Stimulated activated CD4-positive, alpha-beta T cell treated with anti-CD3 and anti-CD28 coated beads, Interleukin-4, amount 100 ng/mL, for 48 hours (primary cell): Measurements from ENCODE around the gene KHSRP.
A peak's percentile ranks its signal among the peaks of the same experiment; 100 is the strongest.

Experiments used
- DNase-seq, 2 donors: peaks; one replicate each; pipeline ENCODE4 v3.0.0-alpha.2; 2020; ENCODE audit warnings: low read depth in 2 of 2

The KHSRP gene, protein sequence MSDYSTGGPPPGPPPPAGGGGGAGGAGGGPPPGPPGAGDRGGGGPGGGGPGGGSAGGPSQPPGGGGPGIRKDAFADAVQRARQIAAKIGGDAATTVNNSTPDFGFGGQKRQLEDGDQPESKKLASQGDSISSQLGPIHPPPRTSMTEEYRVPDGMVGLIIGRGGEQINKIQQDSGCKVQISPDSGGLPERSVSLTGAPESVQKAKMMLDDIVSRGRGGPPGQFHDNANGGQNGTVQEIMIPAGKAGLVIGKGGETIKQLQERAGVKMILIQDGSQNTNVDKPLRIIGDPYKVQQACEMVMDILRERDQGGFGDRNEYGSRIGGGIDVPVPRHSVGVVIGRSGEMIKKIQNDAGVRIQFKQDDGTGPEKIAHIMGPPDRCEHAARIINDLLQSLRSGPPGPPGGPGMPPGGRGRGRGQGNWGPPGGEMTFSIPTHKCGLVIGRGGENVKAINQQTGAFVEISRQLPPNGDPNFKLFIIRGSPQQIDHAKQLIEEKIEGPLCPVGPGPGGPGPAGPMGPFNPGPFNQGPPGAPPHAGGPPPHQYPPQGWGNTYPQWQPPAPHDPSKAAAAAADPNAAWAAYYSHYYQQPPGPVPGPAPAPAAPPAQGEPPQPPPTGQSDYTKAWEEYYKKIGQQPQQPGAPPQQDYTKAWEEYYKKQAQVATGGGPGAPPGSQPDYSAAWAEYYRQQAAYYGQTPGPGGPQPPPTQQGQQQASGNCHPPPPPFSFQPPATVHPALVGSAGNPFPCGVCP

DNA sequence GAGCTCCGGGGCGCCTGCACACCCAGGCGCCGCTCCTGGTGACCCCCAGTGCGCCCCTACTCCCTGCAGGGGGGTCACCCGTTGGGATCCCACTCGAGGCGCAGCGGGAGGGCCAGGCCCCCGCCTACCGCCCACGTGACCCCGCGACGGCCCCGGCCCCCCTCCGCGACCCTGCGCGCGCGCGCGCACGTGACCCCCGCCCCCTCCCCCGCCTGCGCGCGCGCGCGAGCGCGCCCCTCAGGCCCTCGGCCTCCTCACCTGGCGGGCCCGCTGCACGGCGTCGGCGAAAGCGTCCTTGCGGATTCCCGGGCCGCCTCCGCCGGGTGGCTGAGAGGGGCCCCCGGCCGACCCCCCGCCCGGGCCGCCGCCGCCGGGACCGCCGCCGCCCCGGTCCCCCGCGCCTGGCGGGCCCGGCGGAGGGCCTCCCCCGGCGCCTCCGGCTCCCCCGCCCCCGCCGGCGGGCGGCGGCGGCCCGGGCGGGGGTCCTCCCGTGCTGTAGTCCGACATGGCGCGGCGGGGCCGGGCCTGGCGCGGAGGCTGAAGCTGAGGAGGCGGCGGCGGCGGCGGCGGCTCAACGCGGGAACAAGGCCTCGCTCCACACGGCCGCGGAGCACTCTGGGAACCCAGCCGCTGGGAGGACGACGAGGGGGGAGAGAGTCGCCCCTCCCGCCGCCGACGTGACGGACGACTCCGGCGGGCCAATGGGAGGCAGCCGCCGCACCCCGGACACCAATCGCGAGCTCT is at the start of gene KHSRP:
Gene KHSRP, minus strand, starts transcription at position 617 of the 744 bp plus-strand sequence. Its CDS starts 110 bp downstream, at position 507.
- DNase-seq = peak in 1 of 2 donors; percentile 16

DNA sequence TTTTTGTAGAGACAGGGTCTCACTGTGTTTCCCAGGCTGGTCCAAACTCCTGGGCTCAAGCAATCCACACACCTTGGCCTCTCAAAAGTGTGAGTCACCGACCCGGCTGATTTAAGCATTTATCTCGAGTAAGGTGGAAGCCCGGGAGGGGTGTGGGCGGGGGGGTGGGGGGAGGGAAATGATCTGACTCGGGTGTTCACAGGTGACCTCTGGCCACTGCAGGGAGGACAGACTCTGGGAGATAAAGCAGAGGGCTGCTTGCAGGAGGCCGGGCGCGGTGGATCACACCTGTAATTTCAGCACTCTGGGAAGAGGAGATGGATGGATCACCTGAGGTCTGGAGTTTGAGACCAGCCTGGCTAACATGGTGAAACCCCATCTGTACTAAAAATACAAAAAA is 49.0 kb upstream of the KHSRP start:
- no peak for DNase-seq

DNA sequence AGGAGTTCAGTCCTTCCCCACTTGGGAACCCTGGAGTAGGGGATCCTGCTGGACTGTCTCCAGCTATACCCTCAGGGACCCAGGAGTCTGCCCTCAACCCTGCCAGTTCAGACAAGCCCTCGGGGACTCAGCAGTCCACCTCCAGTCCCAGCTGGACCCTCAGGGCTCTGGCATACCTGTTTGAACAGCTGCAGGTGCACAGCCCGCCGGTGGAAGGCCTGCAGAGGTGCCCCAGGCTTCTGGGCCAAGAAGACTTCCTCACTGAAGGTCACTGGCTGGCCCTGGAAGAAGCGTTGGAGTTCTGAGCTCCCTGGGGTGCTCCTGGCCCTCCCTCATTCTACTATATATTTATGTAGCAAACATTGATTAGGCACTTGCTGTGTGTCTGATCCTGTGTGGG is 48.1 kb upstream of the KHSRP start:
- DNase-seq = no peak

DNA sequence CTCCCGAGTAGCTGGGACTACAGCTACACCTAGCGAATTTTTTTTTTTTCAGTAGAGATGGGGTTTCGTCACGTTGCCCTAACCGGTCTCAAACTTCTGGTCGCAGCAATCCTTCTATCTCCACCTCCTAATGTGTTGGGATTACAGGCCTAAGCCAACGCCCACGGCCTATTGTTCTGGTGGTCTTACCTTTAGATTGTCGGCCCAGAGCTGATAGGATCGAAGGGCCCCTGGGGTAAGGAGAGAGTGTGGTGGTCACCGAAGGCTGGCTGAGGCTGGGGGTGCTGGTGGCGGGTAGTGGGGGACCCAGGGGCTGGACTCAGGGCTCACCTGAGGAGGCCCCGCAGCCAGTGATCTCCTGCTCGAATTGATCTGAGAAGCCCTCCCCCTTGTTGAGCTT is 46.5 kb upstream of the KHSRP start:
- DNase-seq = no peak

DNA sequence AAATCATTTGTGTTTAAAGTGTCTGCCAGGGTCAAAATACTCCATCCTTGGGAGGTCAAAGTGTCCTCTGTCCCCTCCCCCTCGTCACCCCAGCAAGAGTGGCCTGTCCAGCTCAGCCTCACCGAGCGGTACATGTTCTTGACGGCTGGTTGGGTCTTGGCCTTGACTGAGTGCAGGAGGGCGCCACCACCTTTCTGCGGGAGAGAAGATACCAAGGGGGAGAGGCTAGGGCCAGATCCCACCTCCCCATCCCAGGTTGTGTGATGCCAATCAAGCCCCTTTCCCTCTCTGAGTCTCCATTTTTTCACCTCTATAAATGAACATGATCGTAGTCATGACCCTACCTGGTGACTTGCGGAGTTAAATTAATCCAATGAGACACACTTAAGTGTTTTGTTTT is 45.6 kb upstream of the KHSRP start:
- DNase-seq = no peak

DNA sequence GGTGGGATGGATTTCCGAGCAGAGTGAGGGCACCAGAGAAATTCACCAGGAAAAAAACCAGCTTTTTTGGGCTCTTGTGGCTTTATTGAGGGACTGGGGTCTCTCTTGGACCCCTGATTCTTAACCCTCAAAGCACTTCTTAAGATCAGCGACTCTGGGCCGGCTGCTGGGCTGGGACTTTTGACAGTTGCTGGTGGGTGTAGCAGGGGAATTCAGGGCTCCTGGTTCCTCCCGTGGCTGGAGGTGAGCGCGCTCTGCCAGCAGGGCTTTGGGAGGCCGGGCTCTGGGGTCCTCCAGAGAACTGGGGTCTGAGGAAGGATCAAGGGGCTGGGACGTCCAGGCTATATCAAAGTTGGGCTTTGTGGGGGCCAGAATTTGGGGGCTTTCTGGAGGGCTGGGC is 42.8 kb upstream of the KHSRP start:
- DNase-seq = no peak

DNA sequence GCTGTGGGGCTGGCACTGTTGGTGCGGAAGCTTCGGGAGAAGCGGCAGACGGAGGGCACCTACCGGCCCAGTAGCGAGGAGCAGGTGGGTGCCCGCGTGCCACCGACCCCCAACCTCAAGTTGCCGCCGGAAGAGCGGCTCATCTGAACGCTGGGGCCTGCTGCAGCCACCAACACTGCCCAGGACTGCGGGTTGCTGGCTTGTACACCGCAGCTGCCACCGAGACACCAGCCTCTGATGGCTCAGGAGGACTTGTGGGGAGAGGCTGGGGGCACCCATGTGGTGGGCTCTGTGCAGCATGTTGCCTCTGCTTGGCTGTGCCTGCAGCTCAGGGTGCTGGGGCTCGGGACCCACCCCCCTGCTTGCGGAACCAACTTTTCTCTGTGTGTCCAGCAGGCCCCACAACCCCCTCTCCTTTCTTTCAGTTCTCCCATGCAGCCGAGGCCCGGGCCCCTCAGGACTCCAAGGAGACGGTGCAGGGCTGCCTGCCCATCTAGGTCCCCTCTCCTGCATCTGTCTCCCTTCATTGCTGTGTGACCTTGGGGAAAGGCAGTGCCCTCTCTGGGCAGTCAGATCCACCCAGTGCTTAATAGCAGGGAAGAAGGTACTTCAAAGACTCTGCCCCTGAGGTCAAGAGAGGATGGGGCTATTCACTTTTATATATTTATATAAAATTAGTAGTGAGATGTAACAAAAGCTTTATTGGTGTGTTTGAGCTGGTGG is 42.1 kb upstream of the KHSRP start:
- DNase-seq = no peak

DNA sequence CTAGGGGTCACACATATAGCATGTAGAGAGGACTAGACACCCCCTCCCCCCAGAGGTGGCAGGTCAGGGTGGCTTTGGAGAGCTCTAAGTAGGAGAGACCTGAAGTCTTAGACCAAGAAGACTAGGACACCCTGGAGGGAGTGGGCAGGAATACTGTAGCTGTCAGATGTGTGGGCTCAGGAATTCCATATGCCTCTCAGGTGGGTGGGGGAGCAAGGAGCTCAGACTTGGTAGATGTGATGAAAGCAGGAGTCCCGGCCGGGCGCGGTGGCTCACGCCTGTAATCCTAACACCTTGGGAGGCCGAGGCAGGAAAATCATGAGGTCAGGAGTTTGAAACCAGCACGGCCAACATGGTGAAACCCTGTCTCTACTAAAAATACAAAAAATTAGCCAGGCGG is 41.1 kb upstream of the KHSRP start:
- DNase-seq = no peak

DNA sequence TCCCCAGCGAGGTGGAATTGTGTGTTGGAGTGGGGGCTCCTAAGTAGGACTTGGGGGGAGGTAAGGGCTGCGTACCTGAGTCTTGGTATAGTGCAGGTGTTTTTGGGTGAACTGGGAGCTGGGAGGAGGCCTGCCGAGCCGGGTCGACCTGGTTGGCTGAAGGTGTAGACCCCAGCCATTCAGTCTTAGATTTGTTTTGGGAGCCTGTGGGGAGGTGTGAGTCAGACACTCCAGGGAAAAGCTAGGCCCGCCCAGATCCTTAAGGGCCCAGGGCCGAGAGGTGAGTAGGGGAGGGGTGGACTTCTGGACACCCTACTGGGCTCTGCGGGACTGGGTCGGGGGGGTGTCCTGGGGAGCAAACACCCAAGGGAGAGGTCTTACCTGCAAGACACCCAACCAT is 40.4 kb upstream of the KHSRP start:
- DNase-seq = no peak

DNA sequence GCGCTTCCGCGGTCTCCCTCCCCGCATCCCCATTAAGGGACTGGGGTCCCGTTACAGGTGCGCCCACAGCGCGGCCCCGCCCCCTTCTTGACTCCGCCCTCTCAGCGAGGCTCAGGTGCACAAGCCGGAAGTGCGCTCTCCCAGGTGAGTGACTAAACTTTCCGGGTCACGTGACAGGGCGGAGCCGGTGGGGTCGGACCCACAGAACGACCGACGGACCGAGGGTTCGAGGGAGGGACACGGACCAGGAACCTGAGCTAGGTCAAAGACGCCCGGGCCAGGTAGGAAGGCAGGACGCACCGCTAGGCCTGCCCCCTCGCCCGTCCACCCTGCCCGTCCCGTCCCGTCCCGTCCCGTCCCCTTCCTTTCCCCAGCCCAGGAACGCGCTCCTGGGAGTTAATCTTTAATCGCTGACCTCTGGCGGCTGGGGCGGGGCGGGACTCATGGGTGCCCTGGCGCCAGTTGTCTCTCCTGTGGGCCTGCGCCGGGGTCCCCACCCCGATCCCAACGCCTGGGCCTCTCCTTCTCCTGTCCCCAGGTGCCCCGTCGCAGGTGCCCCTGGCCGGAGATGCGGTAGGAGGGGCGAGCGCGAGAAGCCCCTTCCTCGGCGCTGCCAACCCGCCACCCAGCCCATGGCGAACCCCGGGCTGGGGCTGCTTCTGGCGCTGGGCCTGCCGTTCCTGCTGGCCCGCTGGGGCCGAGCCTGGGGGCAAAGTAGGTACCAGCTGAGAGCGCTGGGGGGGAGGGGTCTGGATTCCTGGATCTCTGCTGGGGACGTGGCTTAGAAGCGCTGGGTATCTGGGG is 39.7 kb upstream of the KHSRP start, which contains the start of gene CRB3:
Gene CRB3, plus strand, starts transcription at position 202 of the 804 bp plus-strand sequence. Its CDS starts 431 bp downstream, at position 633.
- DNase-seq = peak in 1 of 2 donors; percentile 22

DNA sequence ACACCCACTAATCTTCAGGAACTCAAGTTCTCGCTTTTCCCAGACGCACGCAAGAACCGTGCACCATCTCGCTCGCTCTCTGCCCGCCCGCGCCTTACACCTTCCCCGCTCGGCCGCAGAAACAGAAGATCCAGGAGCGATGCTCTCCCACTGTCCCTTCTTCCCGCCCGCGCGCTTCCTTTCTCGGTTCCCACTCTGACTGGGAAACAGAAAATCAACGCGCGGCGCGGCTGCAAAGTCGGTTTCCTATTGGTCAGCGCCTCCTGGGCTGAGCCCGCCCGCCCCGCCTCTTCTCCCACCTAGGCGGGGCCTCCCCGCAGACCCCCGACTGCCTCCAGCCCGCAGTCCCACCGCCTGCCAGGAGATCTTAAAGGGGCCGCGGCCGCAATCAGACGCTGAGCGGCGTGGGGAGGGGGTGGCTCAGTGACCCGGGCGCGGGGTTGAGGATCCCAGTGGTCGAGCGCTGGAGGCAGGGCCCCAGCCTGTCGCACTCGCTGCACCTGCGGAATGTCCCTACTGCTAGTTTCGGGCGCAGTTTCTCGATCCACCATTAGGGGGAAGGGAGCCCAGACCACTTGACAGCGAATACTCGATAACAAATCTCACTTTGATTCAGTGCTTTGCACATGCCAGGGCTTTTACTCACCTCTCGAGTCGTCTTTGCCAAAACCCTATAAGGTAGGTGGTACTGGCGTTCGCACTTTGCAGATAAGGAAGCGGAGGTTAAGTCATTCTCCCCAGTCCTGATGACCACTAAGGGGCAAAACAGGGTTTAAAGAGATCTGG is 35.7 kb upstream of the KHSRP start:
- peak; percentile 97 to 98 for DNase-seq

DNA sequence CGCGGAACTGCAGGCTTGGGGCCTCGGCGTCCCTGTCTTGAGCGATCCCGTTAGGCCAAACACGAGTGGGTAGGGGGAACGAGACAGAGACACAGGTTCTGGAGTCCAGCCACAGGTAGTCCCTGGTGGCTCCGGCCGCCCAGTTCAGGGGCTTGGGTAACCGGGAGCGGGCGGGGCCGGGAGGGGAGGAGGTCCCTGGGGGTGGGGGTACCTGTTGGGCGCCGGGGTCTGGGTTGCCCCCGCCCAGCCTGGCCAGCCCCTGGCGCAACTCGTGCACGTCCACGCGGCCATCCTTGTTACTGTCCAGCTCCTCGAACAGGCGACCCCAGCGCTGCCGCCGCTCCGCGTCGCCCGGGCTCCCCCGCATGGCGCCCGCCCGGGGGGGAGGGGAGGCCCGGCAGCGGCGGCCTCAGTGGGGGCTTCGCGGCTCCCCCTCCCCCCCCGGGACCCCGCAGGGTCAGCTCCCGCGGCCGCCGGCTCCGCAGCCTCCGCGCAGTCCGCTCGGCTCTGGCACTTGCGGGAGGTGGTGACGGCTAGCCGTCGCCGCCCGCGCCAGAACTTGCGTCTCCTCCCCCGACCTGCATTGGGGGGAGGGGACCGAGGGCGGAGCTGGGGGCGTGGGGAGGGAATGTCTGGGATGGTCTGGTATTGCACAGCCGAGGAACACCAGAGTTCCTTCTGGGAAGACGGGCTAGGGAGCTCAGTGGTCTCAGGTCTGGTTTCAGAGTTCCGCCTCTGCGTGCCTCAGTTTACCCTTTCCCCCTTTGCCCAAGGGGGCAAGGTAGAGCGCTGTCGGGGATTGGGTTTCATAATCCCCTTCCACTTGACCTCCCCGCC is 34.9 kb upstream of the KHSRP start, which contains the start of gene SLC25A23:
Gene SLC25A23, minus strand, starts transcription at position 531 of the 837 bp plus-strand sequence. Its CDS starts 164 bp downstream, at position 367.
- DNase-seq = peak; percentile 51 to 64

DNA sequence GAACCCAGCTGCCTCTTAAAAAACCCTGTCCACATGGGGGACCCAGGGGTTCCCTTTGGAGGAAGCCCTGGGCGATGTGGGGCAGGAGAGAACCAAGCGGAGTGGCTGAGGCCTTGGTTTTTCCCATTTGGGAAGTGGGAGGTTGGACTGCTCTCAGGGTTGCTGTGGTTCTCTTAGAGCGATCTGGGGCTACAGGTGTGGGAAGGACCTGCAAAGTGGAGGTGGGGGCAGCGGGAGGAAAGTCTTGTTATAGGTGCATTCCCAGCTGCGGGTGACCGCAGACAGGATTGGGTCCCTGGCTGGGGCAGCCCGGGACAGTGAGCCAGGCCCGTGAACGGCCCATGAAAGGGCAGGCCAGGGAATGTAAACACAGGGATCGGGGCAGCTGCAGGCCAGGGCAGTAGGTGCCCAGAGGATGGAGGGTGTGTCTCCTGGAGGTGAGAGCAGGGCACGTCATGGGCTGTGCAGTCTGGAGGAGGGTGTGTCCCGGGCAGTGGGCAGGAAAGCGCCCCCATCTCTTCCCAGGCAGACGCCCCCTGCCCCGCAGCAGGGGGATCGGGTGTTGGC is 34.2 kb upstream of the KHSRP start:
- DNase-seq = no peak

DNA sequence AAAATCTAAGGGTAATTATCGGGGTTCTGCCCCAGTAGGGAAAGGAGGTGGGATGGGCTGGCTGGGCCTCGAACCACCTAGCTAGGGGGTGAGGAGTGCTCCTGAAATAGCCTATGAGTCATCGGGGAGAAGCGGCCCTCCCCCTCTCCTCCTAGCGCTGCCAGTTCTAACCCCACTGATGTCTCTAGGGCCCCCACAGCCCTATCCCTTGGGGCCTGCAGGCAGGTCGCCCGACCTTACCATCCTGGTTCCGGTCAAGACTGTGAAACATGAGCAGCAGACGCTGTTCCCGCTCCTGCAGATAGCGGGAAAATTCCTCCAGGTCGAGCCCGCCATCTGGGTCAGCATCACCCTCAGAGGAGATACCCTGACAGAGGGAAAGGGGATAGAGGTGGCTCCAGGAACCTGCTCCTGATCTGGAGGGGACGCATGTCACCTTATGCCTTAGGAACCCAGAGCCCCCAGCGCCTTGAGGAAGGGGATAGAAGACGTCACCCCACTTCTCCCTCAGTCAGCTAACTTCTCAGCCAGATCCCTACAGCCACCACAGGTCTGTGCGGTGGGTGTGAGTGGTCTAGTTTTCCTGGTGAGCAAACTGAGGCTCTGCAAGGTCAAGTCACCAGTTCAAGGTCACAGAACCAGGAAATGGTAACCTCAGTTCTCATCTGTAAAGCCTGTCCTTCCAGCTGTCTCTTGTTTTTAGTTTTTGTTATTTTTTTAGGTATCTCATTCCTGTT is 33.5 kb upstream of the KHSRP start:
- no peak for DNase-seq

DNA sequence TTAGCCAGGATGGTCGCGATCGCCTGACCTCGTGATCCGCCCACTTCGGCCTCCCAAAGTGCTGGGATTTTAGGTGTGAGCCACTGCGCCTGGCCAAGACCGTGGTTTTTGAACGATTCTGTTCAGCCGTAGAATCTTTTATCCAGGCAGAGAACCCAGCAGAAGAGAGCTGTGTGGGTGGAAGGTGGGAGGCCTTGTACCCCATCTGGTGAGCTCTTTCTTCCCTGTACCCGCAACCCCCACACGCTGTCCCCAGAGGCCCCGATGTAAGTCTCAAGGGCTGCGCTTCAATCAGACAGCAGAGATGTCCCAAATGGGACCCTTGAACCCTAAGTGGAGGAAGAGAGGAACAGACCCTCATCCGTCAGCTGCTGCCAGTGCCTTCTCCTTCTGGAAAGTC is 31.3 kb upstream of the KHSRP start:
- DNase-seq = no peak

DNA sequence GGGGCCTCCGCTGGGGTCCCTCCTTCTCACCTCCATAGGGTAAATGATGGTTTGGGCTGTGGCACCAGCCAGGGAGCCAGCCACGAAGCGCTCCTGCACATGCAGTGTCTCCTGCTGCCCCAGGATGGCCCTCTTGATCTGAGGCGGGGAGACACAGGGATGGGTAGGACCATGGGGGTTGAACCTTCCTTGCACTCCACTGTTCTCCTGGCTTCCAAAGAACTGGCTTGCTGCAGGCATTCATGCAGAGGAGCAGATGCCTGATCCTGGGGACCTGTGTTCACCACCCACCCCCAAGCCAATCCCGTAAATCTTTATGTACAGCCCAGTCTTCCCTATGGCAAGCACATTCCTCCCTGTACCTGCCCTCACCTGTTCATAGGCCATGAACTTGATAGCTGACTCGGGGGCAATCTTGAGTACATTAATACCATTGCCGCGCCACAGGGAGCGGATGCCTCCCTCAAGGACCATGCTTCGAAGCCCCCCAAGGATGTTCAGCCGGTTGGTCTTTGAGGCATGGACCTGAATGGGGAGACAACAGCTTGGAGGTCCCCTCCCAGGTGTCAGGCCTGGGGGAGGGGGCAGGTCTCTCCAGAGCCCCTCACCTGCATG is 29.4 kb upstream of the KHSRP start:
- DNase-seq = no peak

DNA sequence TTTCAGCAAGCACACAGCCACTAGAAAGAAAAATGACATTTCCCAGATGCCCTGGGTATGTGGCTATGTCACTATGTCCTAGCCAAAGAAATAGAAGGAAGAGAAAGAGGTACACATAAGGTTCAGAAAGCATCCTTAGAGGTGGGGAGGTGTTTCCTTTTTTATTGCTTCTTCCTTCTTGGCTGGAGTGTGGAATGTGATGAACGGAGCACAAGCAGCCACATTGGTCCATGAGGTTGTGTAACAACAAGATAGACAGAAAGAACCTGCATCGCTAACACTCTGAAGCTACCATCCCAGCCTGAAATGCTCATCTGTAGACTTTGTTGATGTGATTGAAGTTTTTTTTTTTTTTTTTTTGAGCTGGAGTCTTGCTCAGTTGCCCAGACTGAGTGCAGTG is 28.3 kb upstream of the KHSRP start:
- no peak for DNase-seq
